Uterus (tissue), 2 donors: ENCODE results near the gene EVPL.

ENCODE experiments used
- CTCF ChIP-seq, 4 experiments: fragments of 200-600 bp in 2 of 4; fragments of 450-650 bp in 2 of 4; sonication (generic) in 2 of 4; IDR thresholded peaks; one replicate each; pipeline ENCODE4 v1.5.1; 2016 to 2019; ENCODE audit warnings: antibody characterized with exemption in 4 of 4, mild to moderate bottlenecking in 2 of 4, moderate library complexity in 1 of 4
- POLR2A ChIP-seq, 2 donors: fragments of 450-650 bp; IDR thresholded peaks; one replicate each; pipeline ENCODE4 v1.6.1; 2016; ENCODE audit warnings: antibody characterized with exemption in 2 of 2, mild to moderate bottlenecking in 1 of 2, moderate library complexity in 1 of 2

GRCh38 chr17:76032780-76033108 lies 5.6 kb upstream of the EVPL start:
- TF ChIP-seq CTCF (IDR thresholded peaks at IDR 0.05): no peak
- no peak for TF ChIP-seq POLR2A (IDR thresholded peaks at IDR 0.05)
